Uterus (tissue), 2 donors: Measurements from ENCODE around the gene SLC23A2.
A peak's percentile ranks its signal among the peaks of the same experiment; 100 is the strongest.

Source experiments
- POLR2A ChIP-seq, 2 donors: fragments of 450-650 bp; IDR thresholded peaks; one replicate each; pipeline ENCODE4 v1.6.1; 2016; ENCODE audit warnings: antibody characterized with exemption in 2 of 2, mild to moderate bottlenecking in 1 of 2, moderate library complexity in 1 of 2
- TF ChIP-seq, protein P1 (sequence below), 4 experiments: fragments of 200-600 bp in 2 of 4; fragments of 450-650 bp in 2 of 4; sonication (generic) in 2 of 4; IDR thresholded peaks; one replicate each; pipeline ENCODE4 v1.5.1; 2016 to 2019; ENCODE audit warnings: antibody characterized with exemption in 4 of 4, mild to moderate bottlenecking in 2 of 4, moderate library complexity in 1 of 4

DNA sequence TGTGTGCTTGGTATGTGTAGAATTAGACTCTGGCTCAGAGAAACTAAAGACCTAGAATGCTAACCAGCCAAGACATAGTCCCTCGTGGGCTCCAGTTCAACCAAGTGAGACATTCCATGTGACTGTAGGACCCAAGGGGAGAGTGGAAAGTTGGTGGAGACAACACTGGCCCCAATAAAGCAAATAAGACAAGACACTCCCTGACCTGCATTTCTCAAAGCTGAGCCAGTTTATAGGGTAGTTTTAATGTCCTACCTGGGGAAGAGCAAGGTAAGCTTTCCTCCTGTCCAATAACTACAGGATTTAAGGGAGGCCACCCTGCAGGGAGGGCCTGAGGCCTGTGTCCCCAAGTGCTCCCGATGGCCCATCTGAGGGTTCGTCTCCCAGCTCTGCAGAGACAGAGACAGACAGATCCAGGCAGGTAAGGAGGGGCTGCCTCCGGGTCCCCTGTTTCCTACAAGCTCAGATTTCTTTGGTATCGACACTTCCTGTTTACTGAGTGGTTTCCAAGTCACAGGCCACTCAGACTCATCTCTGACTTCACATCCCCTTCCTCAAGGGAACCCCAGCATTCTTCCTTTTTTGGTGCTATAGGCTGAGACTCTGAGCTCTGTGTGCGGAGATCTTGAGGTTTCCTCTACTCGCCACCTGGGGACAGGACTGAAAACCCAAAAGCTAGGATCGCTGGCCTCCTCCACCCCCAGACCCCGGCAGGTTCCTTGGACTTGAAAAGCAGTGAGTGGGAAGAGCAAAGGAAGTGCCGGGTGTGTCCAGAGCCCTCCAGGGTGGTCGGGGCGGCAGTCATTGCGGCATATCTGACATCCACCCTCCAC lies 187.2 kb downstream of the SLC23A2 start:
- TF ChIP-seq, protein P1, sequence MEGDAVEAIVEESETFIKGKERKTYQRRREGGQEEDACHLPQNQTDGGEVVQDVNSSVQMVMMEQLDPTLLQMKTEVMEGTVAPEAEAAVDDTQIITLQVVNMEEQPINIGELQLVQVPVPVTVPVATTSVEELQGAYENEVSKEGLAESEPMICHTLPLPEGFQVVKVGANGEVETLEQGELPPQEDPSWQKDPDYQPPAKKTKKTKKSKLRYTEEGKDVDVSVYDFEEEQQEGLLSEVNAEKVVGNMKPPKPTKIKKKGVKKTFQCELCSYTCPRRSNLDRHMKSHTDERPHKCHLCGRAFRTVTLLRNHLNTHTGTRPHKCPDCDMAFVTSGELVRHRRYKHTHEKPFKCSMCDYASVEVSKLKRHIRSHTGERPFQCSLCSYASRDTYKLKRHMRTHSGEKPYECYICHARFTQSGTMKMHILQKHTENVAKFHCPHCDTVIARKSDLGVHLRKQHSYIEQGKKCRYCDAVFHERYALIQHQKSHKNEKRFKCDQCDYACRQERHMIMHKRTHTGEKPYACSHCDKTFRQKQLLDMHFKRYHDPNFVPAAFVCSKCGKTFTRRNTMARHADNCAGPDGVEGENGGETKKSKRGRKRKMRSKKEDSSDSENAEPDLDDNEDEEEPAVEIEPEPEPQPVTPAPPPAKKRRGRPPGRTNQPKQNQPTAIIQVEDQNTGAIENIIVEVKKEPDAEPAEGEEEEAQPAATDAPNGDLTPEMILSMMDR (IDR thresholded peaks at IDR 0.05), result no peak
- peak in 1 of 2 donors; percentile 38 for TF ChIP-seq POLR2A (IDR thresholded peaks at IDR 0.05)
